ENCODE measurements around the gene SSH2.
"Not testable (repeated sequence)": the region's sequence is repeated elsewhere in the genome, so short reads cannot be mapped to it uniquely, and the experiment has no call there.

SSH2 gene

DNA sequence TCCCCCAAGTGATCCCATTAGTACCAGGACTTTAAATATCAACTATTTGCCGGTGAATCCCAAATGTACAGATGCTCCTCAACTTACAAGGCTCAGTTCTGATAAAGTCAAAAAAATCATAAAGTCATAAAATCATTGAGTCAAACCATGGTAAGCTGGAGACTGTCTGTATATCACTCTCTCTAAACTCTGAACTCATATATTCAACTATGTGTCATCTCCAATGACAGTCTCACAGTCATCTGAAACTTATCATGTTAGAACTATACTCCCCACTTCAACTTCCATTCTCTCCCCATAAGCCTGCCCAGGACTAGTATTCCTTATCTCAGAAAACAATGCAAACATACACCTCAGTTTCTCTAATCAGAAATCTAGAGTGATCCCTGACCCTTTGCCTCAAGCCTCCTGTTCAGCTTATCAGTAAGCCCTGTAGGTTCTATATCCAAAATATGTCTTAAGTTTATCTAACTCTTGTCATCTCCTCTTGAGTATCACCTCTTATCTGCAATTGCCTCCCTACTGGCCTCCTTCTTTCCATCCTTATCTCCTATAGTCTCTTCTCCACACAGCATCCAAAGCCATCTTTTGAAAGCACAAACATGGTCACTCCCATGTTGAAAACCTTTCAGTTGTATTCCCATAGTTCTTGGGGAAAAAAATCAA lies 55.0 kb downstream of the SSH2 start:
- H3K4me3 ChIP-seq (ENCODE audit: low read depth, low read length) = no peak overlapping the region
- ChIA-PET CTCF (no interaction called here), POLR2A (no interaction called here)
- DNase-seq (ENCODE audit: low read depth, low spot score) = no peak
- TF ChIP-seq CTCF (IDR thresholded peaks at IDR 0.05; ENCODE audit: insufficient read depth, low read length, missing control alignments) = no peak

DNA sequence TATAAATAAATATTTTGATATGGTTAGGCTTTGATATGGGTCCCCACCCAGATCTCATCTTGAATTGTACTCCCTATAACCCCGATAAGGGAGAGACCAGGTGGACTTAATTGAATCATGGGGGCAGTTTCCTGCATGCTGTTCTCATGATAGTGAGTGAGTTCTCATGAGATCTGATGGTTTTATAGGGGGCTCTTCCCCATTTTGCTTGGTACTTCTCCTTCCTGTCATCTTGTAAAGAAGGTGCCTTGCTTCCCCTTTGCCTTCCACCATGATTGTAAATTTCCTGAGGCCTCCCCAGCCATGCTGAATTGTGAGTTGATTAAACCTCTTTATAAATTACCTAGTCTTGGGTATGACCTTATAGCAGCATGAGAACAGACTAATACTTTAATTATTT lies 55.7 kb downstream of the SSH2 start:
- POLR2A ChIA-PET; DNase-seq (ENCODE audit: low read depth, low spot score); H3K4me3 ChIP-seq (ENCODE audit: low read depth, low read length): not testable (repeated sequence)
- CTCF ChIA-PET = interaction anchor here (3.6 kb wide), 1 partner anchor 56 kb away, joined by 20 read pairs; the partner anchor contains the start of gene SSH2

DNA sequence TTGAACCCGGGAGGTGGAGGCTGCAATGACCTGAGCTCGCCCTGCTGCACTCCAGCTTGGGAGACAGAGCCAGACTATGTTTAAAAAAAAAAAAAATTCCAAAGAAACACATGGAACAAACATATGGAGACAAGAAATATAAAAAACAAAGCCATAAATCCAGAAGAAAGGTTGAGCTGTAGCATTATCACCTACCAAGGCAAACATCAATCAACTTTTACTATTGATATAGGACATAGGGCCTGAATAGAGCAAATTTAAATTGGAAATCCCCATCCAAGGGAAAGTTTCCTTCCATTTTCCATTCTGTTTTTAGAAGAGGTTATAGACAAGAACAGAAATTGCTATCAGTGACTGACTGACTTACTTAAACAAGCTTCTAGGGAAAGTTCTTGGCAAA lies 56.6 kb downstream of the SSH2 start:
- no peak for DNase-seq (ENCODE audit: low read depth, low spot score)
- POLR2A ChIA-PET = no interaction called here
- CTCF ChIA-PET = interaction anchor here (1.2 to 3.6 kb wide), 3 partner anchors 57 to 220 kb away, joined by 3 to 20 read pairs (median 7); partner anchors contain the start of gene SSH2
- TF ChIP-seq CTCF (IDR thresholded peaks at IDR 0.05; ENCODE audit: insufficient read depth, low read length, missing control alignments) = no peak
- H3K4me3 ChIP-seq (ENCODE audit: low read depth, low read length) = no peak overlapping the region

DNA sequence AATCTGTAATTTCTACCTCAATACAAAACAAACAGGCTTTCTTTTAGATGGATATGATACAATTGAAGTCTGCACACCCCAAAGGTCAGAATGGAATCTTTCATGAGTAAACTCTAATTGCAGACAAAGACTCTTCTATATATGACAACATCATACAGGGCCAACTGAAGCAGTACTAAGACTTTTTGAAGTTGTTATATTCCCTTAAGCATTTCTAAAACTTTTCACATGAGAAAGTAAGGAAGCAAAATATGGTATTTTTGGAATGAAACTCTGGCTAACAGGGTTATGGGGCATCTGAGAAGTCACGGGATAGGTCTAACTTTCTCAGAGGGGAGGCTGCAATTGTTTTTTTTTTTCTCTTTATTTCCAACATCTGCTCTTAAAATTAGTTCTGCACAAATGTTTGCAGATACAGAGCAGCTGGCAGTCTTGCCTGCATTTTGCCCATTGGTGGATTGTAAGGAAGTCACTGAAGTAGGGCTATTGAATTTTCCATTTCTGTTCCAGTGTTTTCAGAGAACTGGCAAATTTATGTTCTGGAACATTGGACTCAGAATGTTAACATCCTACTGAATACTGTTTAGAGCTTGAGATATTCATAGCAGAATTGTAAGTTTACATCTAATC lies 59.1 kb downstream of the SSH2 start:
- H3K4me3 ChIP-seq (ENCODE audit: low read depth, low read length) = no peak overlapping the region
- POLR2A ChIA-PET = no interaction called here
- CTCF ChIA-PET = interaction anchor here (0.8 to 3.6 kb wide), 2 partner anchors 60 to 222 kb away, joined by 3 to 20 read pairs; partner anchors contain the start of gene SSH2
- no peak for DNase-seq (ENCODE audit: low read depth, low spot score)
- TF ChIP-seq CTCF (IDR thresholded peaks at IDR 0.05; ENCODE audit: insufficient read depth, low read length, missing control alignments) = no peak

GRCh38 chr17:29867643-29868181 lies 62.3 kb downstream of the SSH2 start:
- ChIA-PET CTCF (interaction anchor here (0.6 to 4.3 kb wide), 13 partner anchors 8 to 225 kb away, joined by 3 to 32 read pairs (median 3); no protein-coding TSS in a partner anchor), POLR2A (no interaction called here)
- DNase-seq (ENCODE audit: low read depth, low spot score) = no peak
- no peak for TF ChIP-seq CTCF (IDR thresholded peaks at IDR 0.05; ENCODE audit: insufficient read depth, low read length, missing control alignments)
- H3K4me3 ChIP-seq (ENCODE audit: low read depth, low read length) = no peak overlapping the region

DNA sequence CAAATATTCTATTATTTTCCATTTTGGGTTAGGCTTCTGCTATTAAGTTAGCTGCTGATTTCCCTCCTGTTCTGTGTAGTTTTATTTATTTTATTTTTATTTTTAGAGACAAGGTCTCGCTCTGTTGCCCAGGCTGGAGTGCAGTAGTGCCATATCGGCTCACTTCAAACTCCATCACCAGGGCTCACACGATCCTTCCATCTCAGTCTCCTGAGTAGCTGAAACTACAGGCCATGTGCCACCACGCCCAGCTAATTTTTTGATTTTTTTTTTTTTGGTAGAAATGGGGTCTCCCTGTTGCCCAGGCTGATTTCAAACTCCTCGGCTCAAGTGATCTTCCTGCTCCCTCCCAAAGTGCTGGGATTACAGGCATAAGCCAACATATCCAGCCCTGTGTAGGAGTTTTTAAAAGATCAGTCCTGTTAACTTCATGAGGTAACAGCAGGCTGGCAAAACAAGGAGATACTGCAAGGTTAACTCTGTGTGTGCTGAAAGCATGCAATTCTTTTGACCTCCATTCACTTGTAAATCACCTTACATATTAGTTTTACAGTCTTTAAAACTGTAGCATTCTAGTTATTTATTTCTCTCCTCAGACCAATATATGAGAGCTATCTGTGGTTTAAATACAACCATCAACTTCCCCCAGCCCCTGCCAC lies 63.2 kb downstream of the SSH2 start:
- no peak for DNase-seq (ENCODE audit: low read depth, low spot score)
- TF ChIP-seq CTCF (IDR thresholded peaks at IDR 0.05; ENCODE audit: insufficient read depth, low read length, missing control alignments) = no peak
- CTCF ChIA-PET = interaction anchor here (0.6 to 4.3 kb wide), 10 partner anchors 7 to 226 kb away, joined by 3 to 32 read pairs (median 4); no protein-coding TSS in a partner anchor
- H3K4me3 ChIP-seq (ENCODE audit: low read depth, low read length) = no peak overlapping the region
- POLR2A ChIA-PET = no interaction called here

Measured in AG04449 (cell line).